Adipocyte (in vitro differentiated cells): ENCODE measurements around the gene C9orf72.

Source experiments
- DNase-seq: peaks from one replicate; pipeline ENCODE4 v3.0.0-alpha.2; 2015; ENCODE audit warnings: low read depth
- H3K27me3 ChIP-seq: replicated peaks from 2 replicates; pipeline ENCODE4 v1.7.0; 2013; ENCODE audit warnings: mild to moderate bottlenecking, low read length, moderate library complexity; ENCODE audit not compliant: control insufficient read depth, insufficient read depth
- H3K36me3 ChIP-seq: 2 replicates; pipeline ENCODE4 v1.7.0; 2013; ENCODE audit warnings: low read length, mild to moderate bottlenecking, moderate library complexity; ENCODE audit not compliant: control insufficient read depth, insufficient read depth, severe bottlenecking
- H3K4me1 ChIP-seq: 2 replicates; pipeline ENCODE4 v1.7.0; 2013; ENCODE audit warnings: mild to moderate bottlenecking, low read length, moderate library complexity; ENCODE audit not compliant: control insufficient read depth, insufficient read depth
- H3K4me3 ChIP-seq: 2 replicates; pipeline ENCODE4 v1.7.0; 2013; ENCODE audit warnings: mild to moderate bottlenecking, low read length, moderate library complexity
- H3K9ac ChIP-seq: 2 replicates; pipeline ENCODE4 v1.7.0; 2013; ENCODE audit warnings: mild to moderate bottlenecking, low read length, moderate library complexity
- H3K9me3 ChIP-seq: 2 replicates; pipeline ENCODE4 v1.7.0; 2013; ENCODE audit warnings: mild to moderate bottlenecking, low read length, moderate library complexity; ENCODE audit not compliant: control insufficient read depth

The C9orf72 gene

GRCh38 chr9:27558307-27558706 lies 15.0 kb downstream of the C9orf72 start:
- H3K27me3 ChIP-seq: no peaks in the 10 kb centered on the region
- no peak overlapping the region for H3K9ac ChIP-seq
- H3K4me3 ChIP-seq: no peak overlapping the region
- H3K4me1 ChIP-seq: no peaks in the 10 kb centered on the region
- DNase-seq: no peak
- H3K9me3 ChIP-seq: no peaks in the 10 kb centered on the region
- H3K36me3 ChIP-seq: peaks cover 51% of the 10 kb centered on the region

GRCh38 chr9:27556470-27556869 lies 16.8 kb downstream of the C9orf72 start:
- H3K36me3 ChIP-seq: peaks cover 43% of the 10 kb centered on the region
- DNase-seq: no peak
- no peaks in the 10 kb centered on the region for H3K27me3 ChIP-seq
- H3K4me1 ChIP-seq: no peaks in the 10 kb centered on the region
- no peaks in the 10 kb centered on the region for H3K9me3 ChIP-seq
- H3K4me3 ChIP-seq: no peak overlapping the region
- H3K9ac ChIP-seq: no peak overlapping the region

DNA sequence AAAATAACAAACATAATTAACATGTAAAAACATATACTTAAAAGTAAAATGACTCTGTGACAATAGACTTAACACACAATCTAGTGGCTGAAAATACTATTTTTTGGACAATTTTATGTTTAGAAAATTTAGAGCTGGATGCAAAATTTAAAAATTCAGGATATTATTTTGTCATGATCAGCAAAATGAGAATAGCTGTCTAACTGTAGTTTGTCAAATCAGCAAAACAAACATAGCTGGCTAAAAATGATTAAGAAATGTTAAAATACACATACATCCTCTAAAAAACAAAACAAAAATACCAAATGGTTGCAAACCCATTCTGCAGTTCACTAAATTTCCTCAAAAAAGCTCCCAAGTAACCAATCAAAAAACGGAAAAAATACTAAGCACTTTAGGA lies 18.6 kb downstream of the C9orf72 start:
- no peaks in the 10 kb centered on the region for H3K27me3 ChIP-seq
- H3K9me3 ChIP-seq: no peaks in the 10 kb centered on the region
- DNase-seq: no peak
- no peak overlapping the region for H3K9ac ChIP-seq
- H3K4me1 ChIP-seq: no peaks in the 10 kb centered on the region
- peaks cover 30% of the 10 kb centered on the region for H3K36me3 ChIP-seq
- no peak overlapping the region for H3K4me3 ChIP-seq

GRCh38 chr9:27549196-27549755 lies 24.0 kb downstream of the C9orf72 start:
- DNase-seq: peak; percentile 86
- H3K4me1 ChIP-seq: peaks cover 10% of the 10 kb centered on the region
- H3K4me3 ChIP-seq: no peak overlapping the region
- no peaks in the 10 kb centered on the region for H3K9me3 ChIP-seq
- no peak overlapping the region for H3K9ac ChIP-seq
- H3K36me3 ChIP-seq: peaks cover 16% of the 10 kb centered on the region
- no peaks in the 10 kb centered on the region for H3K27me3 ChIP-seq

DNA sequence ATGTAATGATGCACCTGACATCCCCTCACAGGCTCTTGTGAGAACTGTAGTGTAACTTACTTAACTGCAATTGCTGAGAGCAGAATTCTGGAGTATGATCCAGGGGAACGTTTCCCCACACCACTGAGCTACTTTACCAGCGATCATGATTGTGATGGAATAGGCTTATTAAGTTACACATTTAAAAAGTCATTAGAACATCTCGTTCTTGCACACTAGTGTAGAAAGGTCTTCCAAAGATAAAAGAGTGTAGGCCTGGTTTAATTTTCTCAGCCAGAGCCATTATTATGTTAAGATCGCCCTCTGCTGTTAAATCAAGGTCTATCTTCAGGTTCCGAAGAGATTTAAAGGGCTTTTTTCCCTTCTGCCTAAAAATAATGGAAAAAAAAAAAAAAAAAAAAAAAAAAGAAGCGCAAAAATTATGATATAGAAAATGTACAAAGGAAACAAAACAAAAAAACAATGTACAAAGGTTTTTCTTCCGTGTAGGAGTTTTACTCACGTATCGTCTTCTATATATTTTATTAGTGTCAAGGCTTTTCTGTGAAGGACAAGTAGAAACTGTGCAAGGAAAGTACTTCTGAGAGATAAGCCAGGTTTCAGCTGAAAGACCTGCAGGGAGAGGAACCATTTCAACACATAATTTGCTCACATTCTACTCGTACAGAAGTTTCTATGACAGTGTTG lies 25.1 kb downstream of the C9orf72 start:
- peak; percentile 85 for DNase-seq
- H3K36me3 ChIP-seq: peaks cover 13% of the 10 kb centered on the region

GRCh38 chr9:27545471-27545870 lies 27.8 kb downstream of the C9orf72 start:
- H3K4me1 ChIP-seq: peaks cover 21% of the 10 kb centered on the region
- peaks cover 8% of the 10 kb centered on the region for H3K36me3 ChIP-seq
- H3K9me3 ChIP-seq: no peaks in the 10 kb centered on the region
- H3K27me3 ChIP-seq: no peaks in the 10 kb centered on the region
- no peak for DNase-seq
- no peak overlapping the region for H3K9ac ChIP-seq
- no peak overlapping the region for H3K4me3 ChIP-seq

More for the DNA sequence above, 25.1 kb downstream of the C9orf72 start:
- Histone ChIP-seq H3K4me1 (peaks cover 10% of the 10 kb centered on the region), H3K27me3 (no peaks in the 10 kb centered on the region), H3K4me3 (no peak overlapping the region), H3K9ac (peak overlapping the region; percentile 42), H3K9me3 (no peaks in the 10 kb centered on the region)

GRCh38 chr9:27542508-27542907 lies 30.8 kb downstream of the C9orf72 start:
- no peak overlapping the region for H3K9ac ChIP-seq
- no peak overlapping the region for H3K4me3 ChIP-seq
- H3K4me1 ChIP-seq: peaks cover 27% of the 10 kb centered on the region
- peaks cover 8% of the 10 kb centered on the region for H3K36me3 ChIP-seq
- no peaks in the 10 kb centered on the region for H3K27me3 ChIP-seq
- DNase-seq: peak; percentile 65
- H3K9me3 ChIP-seq: no peaks in the 10 kb centered on the region

DNA sequence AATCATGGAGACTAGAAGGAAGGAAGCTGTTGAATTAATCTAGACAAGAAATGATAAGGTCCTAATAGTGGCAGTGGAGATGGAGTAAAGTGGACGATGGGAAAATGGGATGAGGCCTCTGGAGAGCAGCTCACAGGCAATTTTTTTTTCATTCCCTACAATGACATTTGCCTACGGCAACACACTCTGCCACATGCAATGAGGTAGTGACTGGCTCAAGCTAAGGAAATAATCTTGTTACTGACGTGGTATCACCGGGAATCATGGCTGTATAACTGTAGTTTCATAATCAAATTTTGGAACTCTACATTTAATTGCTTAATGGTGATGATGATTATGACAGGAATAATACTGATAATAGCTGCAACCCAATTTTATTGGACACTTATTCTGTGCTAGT lies 31.5 kb downstream of the C9orf72 start:
- no peak for DNase-seq
- H3K36me3 ChIP-seq: peaks cover 8% of the 10 kb centered on the region

DNA sequence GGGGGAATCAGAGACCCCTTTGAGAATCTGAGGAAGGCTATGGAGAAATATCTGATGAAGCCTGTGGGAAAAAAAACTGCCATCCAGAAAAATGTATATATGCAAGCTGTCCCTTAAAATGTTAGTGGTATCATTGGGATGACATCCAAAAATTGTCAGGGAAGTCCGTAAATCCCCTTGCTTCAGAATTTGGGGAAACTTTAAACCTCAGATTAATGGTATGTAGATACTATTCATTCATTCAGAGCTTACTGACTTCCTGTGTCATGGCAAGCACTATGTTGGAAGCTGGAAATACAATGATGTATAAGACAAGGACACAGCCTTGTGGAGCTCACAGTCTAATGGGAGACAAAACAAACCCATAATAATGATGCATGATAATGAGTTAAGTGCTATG lies 32.8 kb downstream of the C9orf72 start:
- H3K9me3 ChIP-seq: no peaks in the 10 kb centered on the region
- H3K9ac ChIP-seq: no peak overlapping the region
- peaks cover 4% of the 10 kb centered on the region for H3K36me3 ChIP-seq
- no peak overlapping the region for H3K4me3 ChIP-seq
- H3K27me3 ChIP-seq: no peaks in the 10 kb centered on the region
- peaks cover 26% of the 10 kb centered on the region for H3K4me1 ChIP-seq
- DNase-seq: no peak

More for the DNA sequence above, 31.5 kb downstream of the C9orf72 start:
- Histone ChIP-seq H3K4me1 (peaks cover 26% of the 10 kb centered on the region), H3K9ac (no peak overlapping the region), H3K9me3 (no peaks in the 10 kb centered on the region), H3K27me3 (no peaks in the 10 kb centered on the region), H3K4me3 (no peak overlapping the region)

DNA sequence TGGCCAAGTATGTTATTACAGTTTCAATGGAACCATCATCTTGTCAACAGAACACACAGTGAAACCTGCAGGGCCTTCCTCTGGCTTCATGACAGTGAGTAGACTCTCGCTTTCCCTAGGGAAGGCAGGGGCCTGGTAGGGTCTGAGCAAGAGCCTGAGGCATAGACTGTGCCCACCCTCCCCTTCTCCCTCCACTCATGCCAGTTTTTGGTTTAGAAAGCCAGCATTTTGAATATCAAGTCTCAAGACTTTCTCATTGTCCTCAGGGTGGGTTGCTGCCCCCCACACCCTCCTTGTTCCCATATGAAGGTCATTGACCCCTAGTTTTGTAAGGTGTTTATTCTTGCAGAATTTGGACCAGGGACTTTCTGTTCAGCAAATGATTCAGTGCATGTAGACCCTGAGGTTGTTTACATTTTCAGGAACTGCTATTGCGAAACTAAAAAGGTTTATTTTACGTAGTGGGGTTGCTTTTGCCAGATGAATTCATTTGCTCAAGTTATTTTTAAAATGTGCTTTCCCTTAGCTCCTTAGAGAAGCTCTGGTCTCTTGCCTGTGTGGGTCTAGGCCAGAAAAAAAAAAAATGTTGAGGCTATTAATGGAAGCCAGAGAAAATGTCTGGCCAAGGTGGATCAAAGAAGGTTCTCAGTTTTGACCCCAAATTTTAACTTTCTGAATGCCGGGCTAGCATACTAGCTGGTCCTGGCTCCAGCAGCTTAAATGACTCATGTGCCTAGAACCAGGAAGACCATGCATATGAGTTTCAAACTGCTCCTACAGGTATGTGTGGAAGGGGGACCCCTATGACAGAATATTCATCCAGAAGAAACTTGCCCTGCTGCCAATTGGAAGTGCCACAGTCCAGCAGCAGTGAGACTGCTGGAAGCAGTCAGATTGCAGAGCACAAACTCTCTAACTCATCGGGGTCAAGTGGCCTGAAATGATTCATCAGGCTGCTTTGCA lies 33.5 kb downstream of the C9orf72 start:
- Histone ChIP-seq H3K36me3 (no peaks in the 10 kb centered on the region), H3K9ac (peak overlapping the region; percentile 28), H3K4me3 (peak overlapping the region; percentile 25), H3K9me3 (no peaks in the 10 kb centered on the region), H3K4me1 (peaks cover 26% of the 10 kb centered on the region), H3K27me3 (no peaks in the 10 kb centered on the region)
- peak; percentile 91 for DNase-seq

DNA sequence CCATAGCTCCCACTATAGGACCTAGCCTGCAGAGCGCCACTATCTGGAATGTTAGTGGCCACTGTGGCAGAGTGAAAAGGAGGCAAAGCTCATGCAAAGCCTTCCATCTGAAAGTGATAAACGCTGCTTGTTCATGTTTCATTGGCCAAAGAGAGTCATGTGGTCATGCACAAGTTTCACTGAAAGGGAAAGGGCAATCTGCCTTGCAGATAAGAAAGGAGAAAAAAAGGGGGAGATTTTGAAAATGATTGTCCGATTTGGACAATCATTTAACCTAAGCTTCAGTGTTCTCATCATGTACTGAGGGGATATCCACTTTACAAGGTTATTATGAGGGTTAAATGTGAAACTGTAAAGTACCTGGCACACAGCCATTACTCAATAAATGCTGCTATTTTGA lies 34.6 kb downstream of the C9orf72 start:
- no peaks in the 10 kb centered on the region for H3K36me3 ChIP-seq
- no peaks in the 10 kb centered on the region for H3K9me3 ChIP-seq
- no peak overlapping the region for H3K9ac ChIP-seq
- no peaks in the 10 kb centered on the region for H3K27me3 ChIP-seq
- DNase-seq: no peak
- peaks cover 31% of the 10 kb centered on the region for H3K4me1 ChIP-seq
- H3K4me3 ChIP-seq: no peak overlapping the region
